ENCODE results near the gene PTK6.

PTK6 gene

GRCh38 chr20:63508072-63508768 is 29.0 kb downstream of the PTK6 start:
- H3K4me3 ChIP-seq (replicated peaks; ENCODE audit: low read depth, low read length) = no peak overlapping the region
- no peak for TF ChIP-seq CTCF (IDR thresholded peaks at IDR 0.05; ENCODE audit: low read length, missing control alignments)
- DNase-seq (ENCODE audit: low read depth) = no peak

GRCh38 chr20:63507083-63507743 is 30.0 kb downstream of the PTK6 start:
- DNase-seq (ENCODE audit: low read depth) = no peak
- no peak overlapping the region for H3K4me3 ChIP-seq (replicated peaks; ENCODE audit: low read depth, low read length)
- TF ChIP-seq CTCF (IDR thresholded peaks at IDR 0.05; ENCODE audit: low read length, missing control alignments) = no peak

- H3K4me3 ChIP-seq (replicated peaks; ENCODE audit: low read depth, low read length) = no peak overlapping the region
- DNase-seq (ENCODE audit: low read depth) = no peak
- no peak for TF ChIP-seq CTCF (IDR thresholded peaks at IDR 0.05; ENCODE audit: low read length, missing control alignments)
Measured at GRCh38 chr20:63505723-63506122, 31.5 kb downstream of the PTK6 start.

GRCh38 chr20:63505281-63505680 is 31.9 kb downstream of the PTK6 start:
- H3K4me3 ChIP-seq (replicated peaks; ENCODE audit: low read depth, low read length) = no peak overlapping the region
- DNase-seq (ENCODE audit: low read depth) = no peak
- TF ChIP-seq CTCF (IDR thresholded peaks at IDR 0.05; ENCODE audit: low read length, missing control alignments) = no peak

- H3K4me3 ChIP-seq (replicated peaks; ENCODE audit: low read depth, low read length) = no peak overlapping the region
- no peak for TF ChIP-seq CTCF (IDR thresholded peaks at IDR 0.05; ENCODE audit: low read length, missing control alignments)
- no peak for DNase-seq (ENCODE audit: low read depth)
Measured at GRCh38 chr20:63504642-63505041, 32.5 kb downstream of the PTK6 start.

- DNase-seq (ENCODE audit: low read depth) = no peak
- TF ChIP-seq CTCF (IDR thresholded peaks at IDR 0.05; ENCODE audit: low read length, missing control alignments) = no peak
- no peak overlapping the region for H3K4me3 ChIP-seq (replicated peaks; ENCODE audit: low read depth, low read length)
Measured at GRCh38 chr20:63503524-63503923, 33.7 kb downstream of the PTK6 start.
